IMR-90 (cell line): ENCODE results near the gene ACSL6. TPM values are rescaled to one million over a fixed set of nuclear protein-coding genes. Genes with fewer than 3 reads are reported as not detected.

Experiments
- ATAC-seq: fragments of 200-7000 bp; cut with Tn5 transposase; 2 replicates; pipeline ENCODE4 v1.9.1; 2020; ENCODE audit warnings: low read depth, mild to moderate bottlenecking, moderate library complexity
- BruUV-seq: library from RNA; stranded (reverse); fragments of 400-500 nt; replicated peaks from 2 replicates; lab custom pipeline; 2021; lab: Mats Ljungman, UMichigan
- CTCF ChIA-PET: fragments of 300-600 bp; formaldehyde crosslinking; extraction: SDS; loops from one replicate; lab custom pipeline; 2021; ENCODE audit warnings: antibody characterized with exemption; lab: Yijun Ruan, JAX
- POLR2A ChIA-PET: fragments of 300-600 bp; sonication (Branson Sonifier 250); formaldehyde crosslinking; loops from one replicate; lab custom pipeline; 2022; ENCODE audit warnings: antibody characterized with exemption; ENCODE audit not compliant: unreplicated experiment; lab: Charles Lee
- DNase-seq: peaks from one replicate; pipeline ENCODE4 v3.0.0; 2013
- H2AFZ ChIP-seq: replicated peaks from 2 replicates; pipeline ENCODE3; 2013; ENCODE audit warnings: low read length, mild to moderate bottlenecking; ENCODE audit not compliant: poor library complexity
- H2AK5ac ChIP-seq: 2 replicates; pipeline ENCODE4 v1.6.1; 2013; ENCODE audit warnings: low read depth, low read length, inconsistent platforms
- H2AK9ac ChIP-seq: replicated peaks from 2 replicates; pipeline ENCODE3; 2013; ENCODE audit warnings: mild to moderate bottlenecking, low read depth, low read length, moderate library complexity; ENCODE audit not compliant: poor library complexity
- H2BK120ac ChIP-seq: 2 replicates; pipeline ENCODE4 v1.6.1; 2013; ENCODE audit warnings: low read depth, low read length, inconsistent platforms
- H2BK15ac ChIP-seq: 3 replicates; pipeline ENCODE4 v1.6.1; 2013; ENCODE audit warnings: low read depth, low read length, inconsistent platforms
- H2BK20ac ChIP-seq: 2 replicates; pipeline ENCODE4 v1.6.1; 2013; ENCODE audit warnings: low read depth, mild to moderate bottlenecking, inconsistent platforms, low read length, moderate library complexity
- H2BK5ac ChIP-seq: 2 replicates; pipeline ENCODE4 v1.6.1; 2013; ENCODE audit warnings: mild to moderate bottlenecking, low read depth, low read length, inconsistent platforms; ENCODE audit not compliant: poor library complexity, severe bottlenecking
- H3K14ac ChIP-seq: replicated peaks from 2 replicates; pipeline ENCODE4 v1.6.1; 2013; ENCODE audit warnings: low read depth, low read length, inconsistent platforms
- H3K18ac ChIP-seq: 2 replicates; pipeline ENCODE4 v1.6.1; 2013; ENCODE audit warnings: low read depth, low read length, control low read depth
- H3K23ac ChIP-seq: 2 replicates; pipeline ENCODE4 v1.6.1; 2013; ENCODE audit warnings: low read depth, low read length, inconsistent platforms
- H3K27ac ChIP-seq: 2 replicates; pipeline ENCODE4 v1.5.1; 2013; ENCODE audit warnings: mild to moderate bottlenecking, control low read depth, low read length; ENCODE audit not compliant: insufficient read depth
- H3K27me3 ChIP-seq: 2 replicates; pipeline ENCODE4 v1.6.1; 2013; ENCODE audit warnings: low read length; ENCODE audit not compliant: control insufficient read depth, insufficient read depth
- H3K36me3 ChIP-seq: 2 replicates; pipeline ENCODE4 v1.6.1; 2013; ENCODE audit warnings: low read length, mixed read lengths; ENCODE audit not compliant: control insufficient read depth, insufficient read depth
- H3K4ac ChIP-seq: 2 replicates; pipeline ENCODE4 v1.6.1; 2013; ENCODE audit warnings: low read depth, low read length, inconsistent platforms
- H3K4me1 ChIP-seq: 2 replicates; pipeline ENCODE4 v1.6.1; 2013; ENCODE audit warnings: low read length, mixed read lengths; ENCODE audit not compliant: control insufficient read depth, insufficient read depth
- H3K4me2 ChIP-seq: 2 replicates; pipeline ENCODE4 v1.6.1; 2013; ENCODE audit warnings: low read depth, mild to moderate bottlenecking, control low read depth, low read length, moderate library complexity
- H3K4me3 ChIP-seq: 2 replicates; pipeline ENCODE4 v1.5.1; 2013; ENCODE audit warnings: low read depth, mild to moderate bottlenecking, control low read depth, low read length, moderate library complexity; ENCODE audit not compliant: insufficient read depth
- H3K56ac ChIP-seq: 2 replicates; pipeline ENCODE4 v1.6.1; 2013; ENCODE audit warnings: low read length, inconsistent platforms; ENCODE audit not compliant: insufficient read depth; ENCODE audit errors: extremely low read depth
- H3K79me1 ChIP-seq, 2 experiments: 2 replicates each; pipeline ENCODE4 v1.6.1; 2013; ENCODE audit warnings: low read length in 2 of 2, inconsistent platforms in 1 of 2, low read depth in 1 of 2
- H3K9ac ChIP-seq: 2 replicates; pipeline ENCODE4 v1.6.1; 2013; ENCODE audit warnings: low read depth, low read length, control low read depth
- H3K9me1 ChIP-seq: 2 replicates; pipeline ENCODE4 v1.6.1; 2013; ENCODE audit warnings: low read length, inconsistent platforms; ENCODE audit not compliant: insufficient read depth
- H3K9me3 ChIP-seq: 2 replicates; pipeline ENCODE4 v1.6.1; 2013; ENCODE audit warnings: low read length; ENCODE audit not compliant: control insufficient read depth, insufficient read depth
- H4K20me1 ChIP-seq: 2 replicates; pipeline ENCODE4 v1.6.1; 2013; ENCODE audit warnings: low read length, inconsistent platforms; ENCODE audit not compliant: insufficient read depth
- H4K5ac ChIP-seq: 2 replicates; pipeline ENCODE4 v1.6.1; 2013; ENCODE audit warnings: mild to moderate bottlenecking, low read depth, low read length, control low read depth
- H4K8ac ChIP-seq, 2 experiments: 2 replicates each; pipeline ENCODE4 v1.6.1; 2013; ENCODE audit warnings: low read depth in 2 of 2, low read length in 2 of 2, control low read depth in 1 of 2, inconsistent platforms in 1 of 2
- H4K91ac ChIP-seq: 2 replicates; pipeline ENCODE4 v1.6.1; 2013; ENCODE audit warnings: low read depth, low read length, inconsistent platforms; ENCODE audit not compliant: insufficient read depth
- CHD1 ChIP-seq: IDR thresholded peaks from 2 replicates; pipeline ENCODE4 v1.6.1; 2012; ENCODE audit warnings: low read depth, low read length, improper control_type of control experiment
- FOS ChIP-seq: fragments of 150-350 bp; IDR thresholded peaks from 2 replicates; pipeline ENCODE4 v1.6.1; 2016; ENCODE audit warnings: low read depth, low read length
- MAZ ChIP-seq: IDR thresholded peaks from 2 replicates; pipeline ENCODE4 v1.6.1; 2012; ENCODE audit warnings: low read depth, mild to moderate bottlenecking, low read length, improper control_type of control experiment, moderate library complexity, borderline replicate concordance
- MXI1 ChIP-seq: IDR thresholded peaks from 2 replicates; pipeline ENCODE4 v1.6.1; 2012; ENCODE audit warnings: low read depth, mild to moderate bottlenecking, low read length, moderate library complexity, borderline replicate concordance
- POLR2A ChIP-seq: IDR thresholded peaks from 2 replicates; pipeline ENCODE4 v1.6.1; 2012; ENCODE audit warnings: mild to moderate bottlenecking, low read depth, low read length
- RAD21 ChIP-seq: IDR thresholded peaks from 2 replicates; pipeline ENCODE4 v1.6.1; 2012; ENCODE audit warnings: low read length, improper control_type of control experiment
- RFX5 ChIP-seq: IDR thresholded peaks from 2 replicates; pipeline ENCODE4 v1.8.0; 2012; ENCODE audit warnings: low read depth, mild to moderate bottlenecking, low read length, moderate library complexity
- WGBS, 2 experiments: methylation state at CpG; one replicate each; pipeline versions ENCODE4 v1.1.5 to v1.1.7; 2013; ENCODE audit warnings: missing lambda C conversion rate in 2 of 2; ENCODE audit not compliant: insufficient read length in 1 of 2; ENCODE audit errors: extremely low coverage in 2 of 2; 5-methylcytosine and 5-hydroxymethylcytosine counted together
- dilution Hi-C: fragments of 300-500 bp; cut with HindIII; formaldehyde crosslinking; loops from one replicate; pipeline ENCODE4 v1.14.3; 2018; ENCODE audit warnings: low sequenced_read_pairs; ENCODE audit not compliant: unreplicated experiment
- in situ Hi-C: fragments of 300-500 bp; cut with MboI; formaldehyde crosslinking; loops from 3 replicates; pipeline ENCODE4 v1.14.3; 2019; ENCODE audit warnings: low sequenced_read_pairs, inconsistent platforms, mixed read lengths
- intact Hi-C: fragments of 100-400 bp; cut with micrococcal nuclease; formaldehyde crosslinking; loops from 2 replicates; pipeline ENCODE4 v1.10.0; 2022
- polyA plus RNA-seq, 3 experiments: library from polyadenylated mRNA; depleted of rRNA; stranded (reverse); fragments of >200 nt; gene quantifications; 2 replicates each; pipeline ENCODE4 v1.2.3, GENCODE V29; 2012; ENCODE audit warnings: low replicate concordance in 1 of 3
- total RNA-seq: library from RNA; depleted of rRNA; stranded (reverse); fragments of >200 nt; gene quantifications from 2 replicates; pipeline ENCODE4 v1.2.3, GENCODE V29; 2012

The ACSL6 gene
- total and polyA plus RNA-seq, 2 of the 4 experiments (the other 2 are of a cell fraction): not detected

DNA sequence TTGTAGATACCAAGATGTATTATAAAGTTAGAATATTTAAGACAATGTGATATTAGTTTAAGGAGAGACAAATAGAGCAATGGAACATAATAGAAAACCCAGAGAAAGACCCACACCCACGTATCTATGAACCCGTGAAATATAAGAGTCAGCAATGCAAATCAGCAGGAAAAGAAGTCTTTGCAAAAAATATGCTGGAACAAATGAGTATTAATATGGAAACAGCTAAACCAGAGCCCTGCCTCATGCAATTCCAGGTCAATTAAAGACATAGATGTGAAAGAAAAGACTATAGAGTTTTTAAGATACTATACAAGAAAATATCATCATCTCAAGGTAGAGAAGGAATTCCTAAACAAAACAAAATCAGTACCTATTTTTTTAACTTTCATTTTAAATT lies 25.9 kb upstream of the ACSL6 start:
- Histone ChIP-seq H3K18ac (no peak overlapping the region), H4K5ac (no peak overlapping the region), H4K8ac (no peak overlapping the region), H3K27me3 (no peaks in the 10 kb centered on the region; the same call in 1 of the 2 replicates), H3K4ac (no peak overlapping the region), H3K14ac (no peak overlapping the region), H3K4me3 (no peak overlapping the region), H3K4me1 (no peaks in the 10 kb centered on the region), H3K9me3 (no peaks in the 10 kb centered on the region), H3K36me3 (no peaks in the 10 kb centered on the region), H4K91ac (no peak overlapping the region), H2BK15ac (no peak overlapping the region), H2AK5ac (no peak overlapping the region), H3K56ac (no peak overlapping the region), H3K4me2 (no peak overlapping the region), H2AFZ (no peak overlapping the region), H2AK9ac (no peak overlapping the region), H2BK20ac (no peak overlapping the region), H3K9ac (no peak overlapping the region), H3K79me1 (no peaks in the 10 kb centered on the region), H3K27ac (no peak overlapping the region), H4K20me1 (no peaks in the 10 kb centered on the region), H3K9me1 (no peaks in the 10 kb centered on the region), H3K23ac (no peak overlapping the region), H2BK120ac (no peak overlapping the region), H2BK5ac (no peak overlapping the region)
- WGBS, 2 experiments: no CpG with 5 or more reads among the region's 2 CpGs
- CTCF ChIA-PET: no interaction called here
- ATAC-seq (no peak), DNase-seq (no peak)
- POLR2A ChIA-PET: no interaction called here
- no peak for TF ChIP-seq FOS
- no peak for TF ChIP-seq CHD1
- TF ChIP-seq MXI1: no peak
- no peak for TF ChIP-seq POLR2A
- no peak for TF ChIP-seq MAZ
- no peak for TF ChIP-seq RAD21
- no peak for TF ChIP-seq RFX5
- dilution Hi-C loops: no loop called here
- BruUV-seq: no TSS peak
- intact Hi-C loops: no loop called here
- in situ Hi-C loops: no loop called here
